GM19238 (cell line): ENCODE data around the gene MOB2.
"Not testable (repeated sequence)": the region's sequence is repeated elsewhere in the genome, so short reads cannot be mapped to it uniquely, and the experiment has no call there.

Experiments
- DNase-seq: peaks from one replicate; pipeline ENCODE4 v3.0.0; 2011; ENCODE audit warnings: low spot score; ENCODE audit not compliant: insufficient read length

MOB2 gene

DNA sequence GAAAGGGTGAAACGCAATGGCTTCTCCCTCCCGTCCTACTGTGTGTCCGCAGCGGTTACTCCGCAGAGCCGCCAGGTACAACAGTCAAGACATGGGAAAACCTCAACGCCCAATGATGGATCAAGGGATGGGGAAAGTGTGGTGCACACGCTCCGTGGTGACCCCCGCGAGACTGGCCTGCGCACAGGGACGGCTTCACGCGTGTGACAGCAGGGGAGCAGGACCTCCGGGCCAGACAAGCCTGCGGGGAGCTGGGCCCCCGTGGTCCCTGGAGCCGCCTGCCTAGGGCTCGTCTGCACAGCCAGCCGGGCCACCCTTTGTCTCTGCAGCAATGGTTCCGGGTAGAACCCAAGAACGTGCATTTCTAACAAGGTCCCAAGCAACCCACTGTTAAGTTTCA is 31.7 kb upstream of the MOB2 start:
- no peak for DNase-seq

DNA sequence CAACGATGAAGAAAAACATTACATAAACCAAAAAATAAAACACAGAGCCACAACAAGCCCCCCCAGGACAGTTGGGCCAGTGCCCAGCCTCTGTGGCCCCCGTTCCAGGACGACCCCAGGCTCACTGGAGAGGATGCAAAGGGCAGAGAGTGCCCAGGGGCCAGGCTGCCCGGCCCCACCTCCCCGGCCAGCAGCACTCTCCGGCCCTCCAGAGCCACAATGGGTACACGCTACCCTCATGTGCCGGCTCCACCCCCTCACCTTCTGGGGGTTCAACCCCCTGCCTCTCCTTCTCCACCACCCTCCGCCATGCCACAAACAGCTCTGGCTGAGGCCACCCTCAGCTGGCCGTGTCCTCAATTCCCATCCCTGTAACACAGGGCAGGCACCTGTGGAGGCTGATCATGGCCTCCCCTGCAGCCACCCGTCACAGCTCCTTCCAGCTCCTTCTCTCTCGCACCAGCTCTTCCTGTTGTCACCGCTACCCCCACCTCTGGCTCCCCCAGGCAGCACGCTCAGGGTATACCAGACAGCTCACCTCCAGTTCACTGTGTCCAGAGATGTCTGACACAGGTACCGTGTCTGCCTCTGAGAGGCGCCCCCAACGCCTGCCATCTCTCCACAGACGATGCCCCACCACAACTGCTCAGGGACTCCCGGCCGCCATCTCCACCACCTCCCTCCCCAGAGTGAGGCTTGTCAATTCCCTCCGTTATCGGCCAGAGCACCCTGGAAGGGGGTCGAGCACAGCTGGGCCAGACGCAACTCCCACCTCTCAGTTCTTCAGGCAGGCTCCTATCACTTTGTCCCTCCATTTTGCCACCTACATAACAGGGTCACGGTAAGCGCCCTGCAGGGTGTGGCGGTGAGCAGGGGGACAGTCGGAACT is 30.8 kb upstream of the MOB2 start:
- no peak for DNase-seq

DNA sequence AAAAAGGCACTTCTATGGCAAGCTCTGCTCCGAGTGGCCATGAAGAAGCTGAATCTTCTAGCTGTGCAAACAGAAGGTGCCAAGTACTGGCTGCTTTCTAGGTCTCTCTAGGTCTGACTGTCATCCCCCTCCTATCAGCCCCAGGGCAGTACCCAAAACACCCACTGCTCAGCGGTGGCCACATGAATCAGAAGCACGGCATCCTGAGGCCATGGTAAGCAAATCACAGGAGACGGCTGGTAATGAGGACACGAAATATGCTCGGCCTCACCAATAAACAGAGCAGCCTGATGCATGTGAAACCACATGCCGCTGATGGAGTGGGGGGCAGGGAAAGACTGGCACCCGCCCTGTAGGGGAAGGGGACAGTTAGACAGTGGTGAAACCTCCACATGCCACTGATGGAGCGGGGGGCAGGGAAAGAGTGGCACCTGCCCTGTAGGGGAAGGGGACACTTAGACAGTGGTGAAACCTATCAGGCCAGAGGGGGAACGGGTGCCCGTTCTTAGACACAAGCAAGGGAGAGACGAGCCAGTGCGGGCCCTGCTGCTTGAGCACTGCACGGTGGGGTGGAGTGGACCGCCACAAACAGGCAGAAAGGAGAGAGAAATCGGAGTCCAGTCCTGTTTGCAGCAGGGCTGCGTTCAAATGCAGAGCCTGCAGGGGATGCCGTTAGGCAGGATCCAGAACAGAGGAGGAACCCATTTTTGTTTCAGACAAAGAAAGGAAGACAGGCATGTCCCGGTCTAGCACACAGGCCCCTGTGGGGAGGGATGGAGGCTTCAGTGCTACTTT is 29.9 kb upstream of the MOB2 start:
- DNase-seq, result no peak

DNA sequence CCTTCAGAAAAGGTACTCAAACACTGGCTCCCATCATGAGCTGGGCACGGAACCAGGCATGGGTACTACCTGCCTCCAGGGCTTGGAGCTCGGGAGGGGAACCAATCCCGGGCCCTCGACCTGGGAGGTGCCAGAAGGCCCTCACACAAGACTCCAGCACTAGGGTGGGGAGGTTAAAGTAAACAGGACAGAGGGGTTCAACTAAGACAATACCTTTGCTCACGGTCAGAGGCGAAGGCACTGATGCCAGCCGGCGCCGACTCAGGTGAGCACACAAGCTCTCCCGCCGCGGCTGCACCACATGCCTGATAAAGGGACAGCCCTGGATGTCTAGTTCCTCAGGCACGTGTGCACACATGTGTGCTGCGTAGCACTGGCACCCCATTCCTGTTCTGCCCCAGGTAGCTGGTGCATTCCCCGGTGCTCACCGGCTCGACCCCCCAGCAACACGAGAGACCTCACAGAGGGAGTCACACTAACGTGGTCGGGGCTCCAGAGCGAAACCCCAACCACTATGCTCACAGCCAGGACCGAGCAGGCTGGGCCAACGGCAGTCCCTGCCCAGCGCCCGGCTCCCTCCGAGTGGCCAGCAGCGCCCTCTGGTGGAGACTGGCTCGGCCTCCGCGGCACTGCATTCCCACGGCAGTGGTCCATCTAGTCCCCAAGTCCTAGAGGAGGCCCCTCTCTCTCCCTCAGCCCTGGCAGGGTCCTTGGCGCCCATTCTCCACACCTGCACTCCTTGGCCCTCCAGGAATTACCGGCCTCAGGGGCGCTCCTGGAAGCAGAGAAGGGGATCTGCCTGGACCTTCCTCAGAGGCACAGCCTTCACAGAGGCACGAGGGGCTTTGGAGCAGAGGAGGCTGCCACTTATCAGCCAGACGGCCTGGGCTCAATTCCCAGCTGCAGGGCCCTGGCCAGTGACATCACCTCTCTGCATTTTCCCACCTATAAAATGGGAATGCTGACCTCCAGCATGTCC is 28.8 kb upstream of the MOB2 start:
- DNase-seq, result peak; percentile 83

DNA sequence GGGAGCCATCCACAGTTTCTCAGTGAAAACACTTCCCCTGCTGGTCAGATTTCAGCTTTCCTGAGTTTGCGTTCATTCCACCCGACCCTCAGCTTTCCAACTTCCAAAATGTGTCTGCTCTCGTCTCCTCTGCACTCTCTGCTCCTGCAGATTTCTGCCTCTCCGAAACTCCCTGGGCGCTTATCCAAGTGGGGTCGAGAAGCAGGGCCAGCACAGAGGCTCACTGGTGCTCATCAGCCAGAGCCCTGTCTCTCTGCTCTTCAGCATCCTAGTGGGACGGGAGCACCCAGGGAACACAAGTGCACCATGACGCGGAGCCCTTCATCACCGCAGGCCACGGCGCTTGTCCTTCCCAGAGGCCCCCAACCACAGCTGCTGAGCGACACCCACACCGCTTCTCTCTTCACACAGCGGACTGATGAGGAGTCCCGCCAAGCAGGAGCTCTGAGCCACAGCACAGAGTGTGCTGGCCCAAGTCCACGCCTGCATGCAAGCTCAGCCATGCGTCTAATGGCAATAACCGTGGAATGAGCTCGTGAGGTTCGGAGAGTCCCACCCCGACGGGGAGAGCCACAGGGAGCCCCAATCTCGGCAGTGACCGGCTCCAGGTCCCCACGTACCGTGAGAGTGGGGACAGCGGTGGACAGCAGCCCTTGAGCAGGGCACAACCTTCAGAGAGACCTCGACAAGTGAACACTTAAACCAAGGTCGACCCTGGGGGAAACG is 27.9 kb upstream of the MOB2 start:
- no peak for DNase-seq

DNA sequence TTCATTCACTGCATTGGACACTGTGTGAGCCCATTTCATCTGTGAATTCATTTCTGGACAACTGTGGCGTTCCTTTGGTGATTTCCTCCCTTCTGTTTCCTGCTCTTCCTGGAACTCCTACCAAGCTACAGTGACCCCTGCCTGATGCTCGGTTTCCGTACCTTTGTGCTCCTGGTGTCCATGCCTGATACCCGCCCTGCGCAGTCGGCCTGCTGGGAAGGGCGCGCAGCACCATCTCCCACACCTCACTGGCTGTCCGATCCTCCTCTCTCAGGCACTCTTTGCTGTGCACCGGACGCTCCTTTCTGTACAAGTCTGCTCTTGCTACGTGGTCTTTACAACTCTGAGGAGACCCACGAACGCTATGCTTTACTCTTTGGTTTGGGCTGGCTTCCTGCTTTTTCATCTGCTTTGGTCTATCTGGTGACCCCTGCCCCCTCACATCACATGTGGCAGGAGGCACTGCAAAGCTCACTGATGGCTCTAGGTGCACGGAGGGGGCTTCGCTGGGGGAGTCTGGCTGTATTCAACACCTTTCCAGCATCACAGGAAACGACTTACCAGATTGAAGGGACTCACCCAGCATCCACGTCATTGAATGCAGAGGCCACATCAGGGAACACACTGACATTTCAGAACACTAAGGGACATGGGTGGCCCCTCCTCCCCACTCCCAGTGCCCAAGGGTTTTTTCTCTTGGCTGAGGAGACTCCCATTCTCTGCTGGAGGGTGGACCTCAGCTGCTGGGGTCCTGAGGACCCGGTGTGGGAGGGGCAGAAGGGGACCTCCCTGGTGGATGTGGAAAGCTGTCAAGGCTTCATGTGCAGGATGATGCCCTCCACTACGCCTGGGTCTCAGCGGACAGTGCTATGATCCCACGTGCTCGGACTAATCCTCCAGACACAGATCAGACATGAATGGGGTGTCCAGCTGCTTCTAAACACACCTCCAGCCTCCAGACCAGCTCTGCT is 27.0 kb upstream of the MOB2 start:
- no peak for DNase-seq

DNA sequence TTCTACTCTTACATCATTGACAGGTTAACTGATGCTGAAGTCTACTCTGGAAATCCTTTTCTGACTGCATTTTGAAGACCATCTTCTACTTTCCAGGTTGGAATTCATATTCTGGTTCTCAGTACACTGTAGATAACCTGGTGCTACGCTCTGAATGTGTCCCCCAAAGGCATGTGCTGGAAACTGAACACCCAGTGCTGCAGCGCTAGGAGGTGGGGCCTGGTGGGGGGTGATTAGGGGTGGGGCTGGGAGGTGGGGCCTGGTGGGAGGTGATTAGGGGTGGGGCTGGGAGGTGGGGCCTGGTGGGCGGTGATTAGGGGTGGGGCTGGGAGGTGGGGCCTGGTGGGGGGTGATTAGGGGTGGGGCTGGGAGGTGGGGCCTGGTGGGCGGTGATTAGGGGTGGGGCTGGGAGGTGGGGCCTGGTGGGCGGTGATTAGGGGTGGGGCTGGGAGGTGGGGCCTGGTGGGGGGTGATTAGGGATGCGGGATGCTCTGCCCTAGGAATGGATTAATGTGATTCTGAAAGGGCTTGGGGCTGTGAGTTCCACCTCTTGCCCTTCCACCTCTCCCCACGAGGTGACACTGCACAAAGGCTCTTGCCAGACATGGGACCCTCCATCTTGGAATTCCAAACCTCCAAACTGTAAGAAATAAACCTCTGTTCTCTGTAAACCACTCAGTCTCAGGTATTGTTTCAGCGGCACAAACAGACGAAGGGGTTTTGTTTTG is 26.1 kb upstream of the MOB2 start:
- DNase-seq, result not testable (repeated sequence)

DNA sequence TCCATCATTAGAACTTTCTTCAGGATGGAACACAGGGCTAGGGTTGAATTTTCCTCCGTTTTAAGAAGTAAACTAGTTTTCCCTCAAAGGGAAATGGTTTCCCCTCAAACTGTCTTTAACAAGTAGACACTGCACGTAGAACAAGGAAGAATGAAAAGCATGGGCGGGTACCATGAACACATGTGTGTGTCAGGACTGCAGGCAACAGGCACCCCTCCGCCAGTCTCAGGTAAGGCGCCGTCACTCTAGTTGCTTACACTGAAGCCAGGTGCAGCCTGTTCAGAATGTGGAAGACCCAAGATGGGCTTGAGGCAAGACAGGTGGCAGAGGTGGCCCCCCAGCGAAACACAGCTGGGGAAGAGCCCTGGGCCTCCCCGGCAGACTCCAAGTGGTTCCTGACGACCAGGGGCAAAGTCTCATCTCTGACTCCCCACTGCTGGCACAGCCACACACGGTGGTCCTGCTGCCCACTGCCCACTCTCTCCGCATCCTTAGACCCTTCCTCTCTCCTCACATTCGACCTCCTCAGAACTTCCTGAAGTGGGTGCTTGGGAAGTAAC is 25.4 kb upstream of the MOB2 start:
- DNase-seq, result no peak

DNA sequence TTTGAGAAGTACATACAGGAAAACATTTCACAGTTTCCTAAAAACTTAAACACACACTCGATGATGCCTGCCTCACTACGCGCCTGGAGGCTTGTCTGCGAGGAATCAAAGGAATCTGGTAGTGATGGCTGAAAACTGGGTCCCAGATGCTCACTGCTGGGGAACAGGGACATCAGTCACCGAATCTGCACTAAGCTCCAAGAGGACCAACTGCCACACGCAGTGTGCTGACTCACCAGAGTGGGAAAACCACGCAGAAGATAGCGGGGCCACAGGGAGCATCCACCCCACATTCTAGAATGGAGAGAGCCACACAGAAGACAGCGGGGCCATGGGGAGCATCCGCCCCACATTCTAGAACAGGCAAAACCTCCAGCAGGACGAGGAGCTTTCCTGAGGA is 24.3 kb upstream of the MOB2 start:
- no peak for DNase-seq

DNA sequence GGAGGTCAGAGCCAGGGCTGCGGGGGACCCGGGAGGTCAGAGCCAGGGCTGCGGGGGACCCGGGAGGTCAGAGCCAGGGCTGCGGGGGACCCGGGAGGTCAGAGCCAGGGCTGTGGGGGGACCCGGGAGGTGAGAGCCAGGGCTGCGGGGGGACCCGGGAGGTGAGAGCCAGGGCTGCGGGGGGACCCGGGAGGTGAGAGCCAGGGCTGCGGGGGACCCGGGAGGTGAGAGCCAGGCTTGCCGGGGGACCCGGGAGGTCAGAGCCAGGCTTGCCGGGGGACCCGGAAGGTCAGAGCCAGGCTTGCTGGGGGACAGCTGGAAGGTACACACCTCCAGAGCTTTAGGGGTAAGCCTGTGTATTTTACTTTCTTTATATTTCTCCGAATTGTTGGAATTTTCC is 23.8 kb upstream of the MOB2 start:
- not testable (repeated sequence) for DNase-seq

DNA sequence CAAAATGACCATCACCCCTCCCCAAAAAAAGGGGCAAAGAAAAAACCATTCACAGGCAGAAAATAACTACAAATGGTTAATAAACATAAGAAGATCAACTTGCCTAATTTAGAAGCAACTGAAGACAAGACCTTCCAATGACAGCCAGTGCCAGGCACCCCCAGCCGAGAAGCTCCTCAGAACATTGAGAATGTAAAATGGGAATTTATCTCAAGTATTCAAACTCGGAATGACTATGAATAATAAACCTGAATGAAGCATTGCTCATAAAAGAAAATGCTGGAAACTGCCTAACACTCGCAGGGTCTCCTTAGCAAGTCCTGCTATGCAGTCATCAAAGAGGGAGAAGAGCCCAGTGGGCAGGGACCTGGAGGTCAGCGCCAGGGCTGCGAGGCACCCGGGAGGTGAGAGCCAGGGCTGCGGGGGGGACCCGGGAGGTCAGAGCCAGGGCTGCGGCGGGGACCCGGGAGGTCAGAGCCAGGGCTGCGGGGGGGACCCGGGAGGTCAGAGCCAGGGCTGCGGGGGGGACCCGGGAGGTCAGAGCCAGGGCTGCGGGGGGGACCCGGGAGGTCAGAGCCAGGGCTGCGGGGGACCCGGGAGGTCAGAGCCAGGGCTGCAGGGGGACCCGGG is 23.2 kb upstream of the MOB2 start:
- DNase-seq, result no peak

DNA sequence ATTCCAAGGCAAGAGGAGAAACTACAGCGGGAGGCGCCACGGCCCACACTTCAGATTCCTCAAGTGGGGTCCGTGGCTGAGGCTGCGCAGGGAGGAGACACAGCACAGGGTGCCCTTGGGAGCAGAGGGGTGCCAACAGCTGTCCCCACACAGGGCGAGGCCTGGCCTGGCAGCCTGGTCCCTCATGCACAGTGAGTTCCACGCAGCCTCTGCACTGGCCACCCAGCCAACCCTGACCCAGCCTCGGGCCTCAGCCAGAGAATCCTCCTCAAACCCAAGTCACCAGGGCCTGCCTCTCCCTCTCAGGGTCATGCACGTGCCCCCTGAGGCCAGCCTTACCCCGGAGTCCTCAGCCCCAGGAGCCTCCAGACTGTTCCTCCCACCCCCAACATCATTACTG is 22.4 kb upstream of the MOB2 start:
- DNase-seq, result no peak

DNA sequence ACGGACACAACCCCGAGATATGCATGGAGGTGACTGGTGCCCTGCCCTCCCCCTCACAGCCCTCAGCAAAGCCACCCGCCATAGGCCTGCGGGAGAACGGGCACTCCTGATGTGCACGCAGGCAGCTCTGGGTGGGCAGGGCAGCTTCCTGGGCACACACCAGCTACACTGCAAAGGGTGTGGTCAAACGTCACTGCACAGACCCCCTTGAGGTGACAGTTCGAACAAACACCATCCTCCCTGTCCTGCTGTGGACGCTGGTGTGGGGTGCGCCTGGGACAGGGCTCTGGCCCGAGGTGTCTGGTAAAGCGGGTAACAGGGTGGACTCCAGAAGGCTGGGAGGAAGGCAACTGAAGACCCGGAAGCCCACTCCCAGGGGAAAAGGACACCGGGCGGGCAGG is 21.9 kb upstream of the MOB2 start:
- no peak for DNase-seq

DNA sequence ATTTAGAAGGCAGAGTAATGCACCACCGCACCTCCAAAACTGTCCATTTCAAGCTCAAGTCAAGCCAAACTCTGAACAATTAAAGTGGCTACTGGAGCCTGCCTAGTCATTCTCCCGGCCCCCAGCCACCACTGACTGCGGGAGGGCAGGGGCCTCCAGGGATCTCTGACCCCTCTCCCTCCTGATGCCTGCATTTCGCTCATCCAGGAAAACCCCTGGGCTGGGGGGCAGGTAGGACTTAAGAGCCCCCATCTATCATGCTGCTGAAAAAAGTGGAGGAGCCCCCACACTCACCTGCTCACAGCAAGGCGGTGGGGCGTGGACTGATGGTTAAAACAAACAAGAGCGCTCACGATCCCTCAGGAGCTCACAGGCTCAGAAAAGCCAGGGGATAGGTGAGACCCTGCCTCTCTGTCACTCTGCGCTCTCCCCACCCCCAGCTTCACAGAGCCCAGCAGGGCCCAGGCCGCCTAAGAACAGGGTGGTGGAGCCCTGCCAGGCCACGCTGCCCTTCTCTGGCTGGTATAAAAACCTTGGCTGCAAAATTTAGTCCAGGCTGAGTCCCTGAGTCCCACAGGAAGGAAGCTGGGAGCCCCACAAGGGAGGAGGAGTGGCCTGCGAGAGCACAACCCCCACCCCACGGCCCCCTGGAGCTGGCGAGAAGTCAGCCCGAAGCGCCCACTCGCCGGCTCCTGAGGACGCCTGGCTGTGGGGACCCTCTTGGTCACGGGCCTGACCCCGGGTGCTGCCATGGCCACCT is 21.0 kb upstream of the MOB2 start:
- no peak for DNase-seq

DNA sequence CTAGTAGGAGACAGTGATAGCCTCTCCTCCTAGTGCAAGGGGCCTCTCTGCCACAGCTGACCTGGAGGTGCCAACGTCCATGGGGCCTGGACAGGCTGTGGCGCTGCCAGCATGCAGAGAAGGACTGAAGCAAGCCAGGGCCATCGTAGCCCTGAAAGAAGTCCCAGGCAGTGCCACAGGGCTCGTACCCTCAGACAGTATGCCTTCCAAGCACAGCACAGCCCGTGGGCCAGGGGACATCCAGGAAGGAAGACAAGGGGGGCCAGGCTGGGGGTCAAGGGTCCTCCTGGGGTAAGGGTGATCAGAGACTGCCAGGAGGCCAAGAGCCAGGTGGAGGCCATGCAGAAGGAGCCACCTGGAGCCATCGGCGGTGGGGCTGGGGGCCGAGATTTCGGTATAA is 20.4 kb upstream of the MOB2 start:
- DNase-seq, result no peak

DNA sequence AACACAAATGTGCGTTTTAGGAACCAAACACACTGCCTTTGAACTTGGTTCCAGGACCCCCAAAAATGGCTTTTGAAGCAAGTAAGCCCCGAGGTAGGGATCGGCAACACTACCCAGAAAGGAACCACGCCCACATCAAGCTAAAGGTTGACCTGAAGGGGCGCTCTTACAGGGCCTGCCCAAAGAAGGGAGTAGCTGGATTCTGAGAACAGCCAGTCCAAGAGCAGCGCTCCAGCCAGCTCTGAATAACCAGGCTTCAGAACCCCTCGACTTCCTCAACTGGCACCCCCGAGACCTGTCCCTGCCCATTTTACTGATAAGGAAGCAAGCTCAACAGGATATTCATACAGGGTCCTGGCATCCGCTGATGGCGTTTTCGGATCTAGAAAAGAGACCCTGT is 18.9 kb upstream of the MOB2 start:
- no peak for DNase-seq

DNA sequence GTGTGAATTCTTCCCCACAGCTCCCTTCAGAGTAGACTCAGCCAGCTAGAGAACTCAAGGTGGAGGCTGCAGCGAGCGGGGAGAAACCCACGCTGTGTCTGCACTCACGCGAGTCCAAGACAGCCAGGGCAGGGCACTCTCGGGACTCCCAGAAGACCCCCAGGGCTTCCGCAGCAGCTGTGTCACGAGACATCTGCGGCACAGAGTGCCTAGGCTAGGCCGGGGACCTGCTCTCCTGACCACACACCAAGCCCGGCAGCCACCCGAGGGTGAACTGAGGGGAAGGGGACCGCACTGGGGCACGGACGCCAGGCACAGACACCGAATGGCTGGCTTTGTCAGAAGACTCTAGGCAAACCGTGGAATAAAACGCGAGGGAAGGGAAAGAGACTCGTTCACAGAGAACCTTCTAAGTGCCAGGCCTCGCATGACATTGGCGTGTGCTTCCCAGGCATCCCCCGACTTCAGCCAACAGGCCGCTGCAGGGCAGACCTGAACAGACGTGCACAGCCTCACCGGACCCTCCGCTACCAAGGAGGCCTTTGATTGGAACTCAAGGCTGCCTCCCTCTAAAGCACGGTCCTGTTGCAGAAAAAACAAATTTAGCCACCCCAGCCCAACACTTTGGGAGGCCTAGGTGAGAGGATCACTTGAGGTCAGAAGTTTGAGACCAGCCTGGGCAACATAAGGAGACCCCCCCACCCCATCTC is 18.2 kb upstream of the MOB2 start:
- DNase-seq, result no peak
